ENCODE measurements around the gene RPL10A.

Gene RPL10A

GRCh38 chr6:35489995-35490791 is 22.0 kb downstream of the RPL10A start:
- H3K9ac ChIP-seq = no peak overlapping the region
- no peaks in the 10 kb centered on the region for H3K36me3 ChIP-seq
- H3K4me2 ChIP-seq = peak overlapping the region in 9 of 11 experiments; percentile 7 to 97 (median 49); a peak in 13 of 22 replicates
- no peaks in the 10 kb centered on the region for H3K9me3 ChIP-seq (replicated peaks in 1 of 11)
- peaks cover 60 to 81% (median 69%) of the 10 kb centered on the region in 10 experiments for H3K4me1 ChIP-seq
- no peak overlapping the region for H3K4me3 ChIP-seq
- H3K27me3 ChIP-seq = peaks cover 0 to 49% (median 0%) of the 10 kb centered on the region in 11 experiments; a peak in 7 of 22 replicates
- no peak overlapping the region for H3K27ac ChIP-seq
- peaks cover 9 to 75% (median 38%) of the 10 kb centered on the region in 11 experiments; a peak in 20 of 22 replicates for H4K20me1 ChIP-seq
- TF ChIP-seq Cebpa-rat (IDR thresholded peaks at IDR 0.05) = no peak

DNA sequence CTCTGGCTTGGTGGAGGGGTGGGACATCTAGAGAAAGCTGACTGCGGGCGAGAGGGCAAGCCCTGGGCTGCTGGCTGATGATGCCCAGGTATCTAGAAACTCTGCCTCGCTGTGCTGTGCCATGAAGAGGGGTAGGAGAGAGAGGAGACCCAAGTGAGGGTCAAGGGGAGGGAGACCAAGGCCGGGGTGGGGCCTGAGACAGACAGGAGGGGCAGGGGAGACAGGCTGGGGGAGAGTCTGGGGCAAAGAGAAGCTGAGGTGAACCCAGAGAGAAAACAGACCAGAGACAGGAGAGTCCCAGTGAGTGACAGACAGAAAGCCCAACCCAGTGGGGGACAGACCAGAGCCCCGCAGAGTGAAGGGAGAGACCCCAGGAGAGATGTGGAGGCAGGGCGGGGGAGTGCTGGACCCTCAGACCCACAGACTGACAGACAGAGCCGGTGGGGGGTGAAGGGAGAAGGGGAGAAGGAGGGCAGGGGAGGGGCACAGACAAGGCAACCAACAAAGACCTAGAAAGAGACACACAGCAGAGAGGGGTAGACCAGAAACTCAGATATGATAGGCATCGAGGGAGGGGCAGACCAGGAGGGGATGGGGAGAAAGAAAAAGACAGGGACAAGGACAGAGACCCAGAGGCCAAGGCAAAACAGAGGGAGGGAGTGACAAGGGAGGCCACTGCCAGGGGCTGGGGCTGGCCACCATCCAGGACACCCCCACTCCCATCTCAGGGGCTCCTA is 22.8 kb downstream of the RPL10A start:
- H3K4me1 ChIP-seq = peaks cover 68 to 84% (median 77%) of the 10 kb centered on the region in 10 experiments
- no peak for TF ChIP-seq Cebpa-rat (IDR thresholded peaks at IDR 0.05)
- H3K9ac ChIP-seq = peak overlapping the region in 2 of 11 experiments; percentile 15 to 25; a peak in 1 of 22 replicates
- no peak overlapping the region for H3K27ac ChIP-seq
- H3K9me3 ChIP-seq (replicated peaks in 1 of 11) = no peaks in the 10 kb centered on the region
- H3K27me3 ChIP-seq = peaks cover 0 to 57% (median 0%) of the 10 kb centered on the region in 11 experiments; a peak in 8 of 22 replicates
- peak overlapping the region in 10 of 11 experiments; percentile 25 to 98 (median 96); a peak in 20 of 22 replicates for H3K4me2 ChIP-seq
- H3K4me3 ChIP-seq = no peak overlapping the region
- H4K20me1 ChIP-seq = peaks cover 16 to 82% (median 46%) of the 10 kb centered on the region in 11 experiments; a peak in 20 of 22 replicates
- no peaks in the 10 kb centered on the region for H3K36me3 ChIP-seq

DNA sequence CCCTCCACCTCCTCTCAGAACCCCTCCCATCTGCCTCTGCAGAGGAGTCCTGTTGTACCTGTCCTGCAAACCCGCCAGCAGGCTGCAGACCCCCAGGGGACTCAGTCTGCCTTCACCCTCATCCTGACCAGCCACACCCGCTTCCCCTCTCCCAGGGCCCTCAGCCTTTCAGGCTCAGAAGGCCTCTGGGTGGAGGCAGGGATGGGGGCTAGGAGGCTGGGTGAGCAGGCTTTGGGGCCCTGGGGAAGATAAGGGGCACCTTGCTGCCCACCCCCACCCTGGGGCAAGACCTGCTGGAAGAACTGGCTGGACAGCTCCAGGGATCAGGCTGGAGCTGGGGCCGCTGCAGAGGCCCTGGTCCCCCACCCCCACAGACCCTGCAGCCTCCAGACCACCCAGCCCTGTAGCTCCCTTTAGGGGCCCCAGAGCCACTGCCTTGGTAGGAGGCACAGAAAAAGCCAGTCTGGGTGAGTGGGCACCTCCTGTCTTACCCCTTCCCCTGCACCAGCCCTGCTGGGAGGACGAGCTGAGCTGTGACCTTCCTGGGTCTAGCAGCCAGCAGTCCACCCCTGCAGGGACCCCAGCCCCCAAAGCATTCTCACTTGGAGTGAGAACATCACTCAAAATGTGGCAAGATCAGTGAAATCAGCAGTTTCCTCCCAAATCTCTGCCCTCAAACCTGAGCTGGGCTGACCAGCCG is 23.5 kb downstream of the RPL10A start:
- H3K4me1 ChIP-seq = peaks cover 70 to 88% (median 80%) of the 10 kb centered on the region in 10 experiments
- peaks cover 0 to 61% (median 0%) of the 10 kb centered on the region in 11 experiments; a peak in 9 of 22 replicates for H3K27me3 ChIP-seq
- peak overlapping the region in 6 of 11 experiments; percentile 15 to 32 (median 22); a peak in 4 of 22 replicates for H3K9ac ChIP-seq
- peak overlapping the region in 1 of 11 experiments; percentile 4; a peak in 1 of 22 replicates for H3K27ac ChIP-seq
- TF ChIP-seq Cebpa-rat (IDR thresholded peaks at IDR 0.05) = no peak
- no peaks in the 10 kb centered on the region for H3K36me3 ChIP-seq
- H4K20me1 ChIP-seq = peaks cover 16 to 78% (median 47%) of the 10 kb centered on the region in 11 experiments; a peak in 20 of 22 replicates
- no peaks in the 10 kb centered on the region for H3K9me3 ChIP-seq (replicated peaks in 1 of 11)
- no peak overlapping the region for H3K4me3 ChIP-seq
- peak overlapping the region; percentile 25 to 98 (median 95); a peak in 21 of 22 replicates for H3K4me2 ChIP-seq

DNA sequence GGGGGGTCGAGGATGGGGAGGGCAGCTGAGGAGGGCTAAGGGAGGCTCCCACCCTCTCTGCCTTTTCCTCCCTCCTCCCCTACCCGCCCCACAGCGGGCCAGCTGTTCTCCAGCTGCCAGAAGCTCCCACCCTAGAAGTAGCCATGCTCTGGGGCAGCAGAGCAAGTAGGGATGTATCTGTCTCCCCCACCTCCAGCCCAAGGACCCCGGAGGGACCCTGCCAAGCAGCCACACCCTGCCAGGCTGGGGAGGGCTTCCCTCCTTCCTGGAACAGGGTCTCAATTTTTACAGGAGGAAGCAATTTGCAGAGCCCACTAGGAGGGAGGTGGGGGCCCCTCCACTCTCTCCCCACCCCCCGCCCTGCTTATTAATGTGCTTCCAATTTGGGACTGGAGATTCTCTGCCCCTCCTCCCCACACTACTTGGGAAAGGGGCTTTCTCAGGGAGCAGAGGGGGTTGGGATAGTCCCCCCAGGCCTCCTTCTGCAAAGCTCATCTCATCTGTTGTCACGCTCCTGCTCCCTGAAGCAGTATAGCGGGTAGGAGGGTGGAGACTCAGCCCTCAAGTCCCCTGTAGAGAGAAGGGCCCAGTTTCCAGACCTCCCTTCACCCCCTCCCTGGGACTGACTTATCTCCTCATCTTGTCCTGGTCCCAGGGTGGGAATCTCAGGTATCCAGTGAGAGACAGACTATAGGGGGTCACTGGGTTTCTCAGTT is 24.2 kb downstream of the RPL10A start:
- Histone ChIP-seq H3K9me3 (replicated peaks in 1 of 11) (no peaks in the 10 kb centered on the region), H3K27ac (0 out of 22 replicates have a peak overlapping the region, but pooled peaks of 1 of the 11 experiments have one; percentile 6), H3K9ac (peak overlapping the region in 5 of 11 experiments; percentile 19 to 38 (median 27); a peak in 5 of 22 replicates), H3K27me3 (peaks cover 0 to 66% (median 3%) of the 10 kb centered on the region in 11 experiments; a peak in 17 of 22 replicates), H3K36me3 (no peaks in the 10 kb centered on the region), H3K4me2 (peak overlapping the region; percentile 25 to 98 (median 95)), H4K20me1 (peaks cover 16 to 76% (median 47%) of the 10 kb centered on the region in 11 experiments; a peak in 20 of 22 replicates), H3K4me3 (no peak overlapping the region), H3K4me1 (peaks cover 71 to 84% (median 80%) of the 10 kb centered on the region in 10 experiments)
- no peak for TF ChIP-seq Cebpa-rat (IDR thresholded peaks at IDR 0.05)

DNA sequence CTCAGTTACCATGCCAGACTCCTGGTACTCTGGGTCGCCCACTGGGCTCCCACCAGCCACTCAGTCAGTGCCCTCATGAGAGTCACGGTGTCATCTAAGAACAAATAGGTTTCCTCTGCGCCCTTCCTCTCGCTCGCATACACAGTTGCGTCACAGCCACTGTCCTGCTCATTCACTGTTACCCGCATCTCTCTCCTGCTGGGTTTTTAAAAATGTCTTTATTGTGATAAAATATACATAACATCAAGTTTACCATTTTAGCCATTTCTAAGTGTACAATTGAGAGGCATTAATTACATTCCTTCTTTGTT is 24.7 kb downstream of the RPL10A start:
- Histone ChIP-seq H3K27me3 (peaks cover 5 to 71% (median 8%) of the 10 kb centered on the region in 11 experiments; a peak in 21 of 22 replicates), H3K9me3 (replicated peaks in 1 of 11) (no peaks in the 10 kb centered on the region), H3K27ac (0 out of 22 replicates have a peak overlapping the region, but pooled peaks of 1 of the 11 experiments have one; percentile 6), H3K9ac (peak overlapping the region in 1 of 11 experiments; percentile 38; a peak in 1 of 22 replicates), H3K4me3 (no peak overlapping the region), H3K4me1 (peaks cover 71 to 84% (median 80%) of the 10 kb centered on the region in 10 experiments), H3K4me2 (peak overlapping the region; percentile 25 to 98 (median 95); a peak in 20 of 22 replicates), H3K36me3 (no peaks in the 10 kb centered on the region), H4K20me1 (peaks cover 16 to 73% (median 47%) of the 10 kb centered on the region in 11 experiments; a peak in 20 of 22 replicates)
- 0 out of 22 replicates have a peak, but pooled peaks of 1 of the 11 experiments have one; percentile 15 for TF ChIP-seq Cebpa-rat (IDR thresholded peaks at IDR 0.05)

DNA sequence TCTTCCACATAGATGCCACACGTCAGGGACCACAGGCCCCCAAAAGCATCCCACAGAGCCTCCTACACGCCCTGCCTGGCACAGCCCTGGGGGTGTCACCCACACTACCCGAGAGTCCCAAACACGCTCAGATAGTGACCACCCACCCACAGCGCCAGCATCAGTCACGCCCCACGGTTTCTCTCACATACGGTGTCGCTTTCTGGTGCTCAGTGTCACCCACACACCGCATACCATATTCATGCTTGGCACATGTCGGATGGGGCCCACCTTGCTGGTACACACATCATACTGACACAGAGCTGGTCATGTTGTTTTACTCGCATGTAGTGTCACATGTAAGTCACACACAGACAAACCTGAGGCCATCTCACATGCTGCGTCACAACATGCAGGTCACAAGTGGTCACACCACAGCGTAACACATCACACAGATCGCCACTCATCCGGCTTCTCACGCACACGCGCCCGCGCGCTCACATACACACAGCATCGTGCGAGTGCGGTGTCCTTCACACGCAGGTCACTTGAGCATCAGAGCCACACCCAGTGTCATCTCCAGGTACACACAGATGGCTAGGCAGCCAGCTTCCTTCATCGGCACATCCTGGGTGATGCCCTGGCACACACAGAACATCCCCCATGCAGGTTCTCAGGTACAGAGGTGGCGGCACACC is 25.2 kb downstream of the RPL10A start:
- Histone ChIP-seq H3K9me3 (replicated peaks in 1 of 11) (no peaks in the 10 kb centered on the region), H3K4me1 (peaks cover 71 to 84% (median 80%) of the 10 kb centered on the region in 10 experiments), H3K36me3 (no peaks in the 10 kb centered on the region), H3K9ac (no peak overlapping the region), H4K20me1 (peaks cover 16 to 74% (median 49%) of the 10 kb centered on the region in 11 experiments; a peak in 20 of 22 replicates), H3K4me2 (peak overlapping the region; percentile 87 to 98 (median 95)), H3K27me3 (peaks cover 9 to 76% (median 13%) of the 10 kb centered on the region in 11 experiments; a peak in 21 of 22 replicates), H3K27ac (peak overlapping the region in 1 of 11 experiments; percentile 16; a peak in 1 of 22 replicates), H3K4me3 (no peak overlapping the region)
- no peak for TF ChIP-seq Cebpa-rat (IDR thresholded peaks at IDR 0.05)

DNA sequence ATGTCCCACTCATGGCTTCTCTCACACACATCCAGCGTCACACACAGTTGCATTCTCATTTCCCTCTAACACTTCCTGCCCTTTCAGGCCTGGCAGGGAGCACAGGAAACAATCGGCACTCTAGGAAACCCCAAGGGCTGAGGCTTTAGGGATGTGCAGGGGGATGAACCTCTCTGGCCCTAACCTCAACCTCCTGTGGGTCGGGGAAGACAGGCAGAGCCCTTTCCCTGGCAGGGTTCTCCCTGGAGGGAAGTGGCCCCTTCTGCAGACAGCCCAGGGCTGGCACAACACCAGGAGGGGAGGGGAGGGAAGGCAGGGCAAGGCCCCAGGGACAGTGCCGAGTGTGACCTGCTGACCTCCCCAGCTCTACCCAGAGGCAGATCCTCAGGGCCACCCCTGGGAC is 26.0 kb downstream of the RPL10A start:
- Histone ChIP-seq H3K4me2 (peak overlapping the region; percentile 87 to 98 (median 95)), H3K4me1 (peaks cover 64 to 84% (median 78%) of the 10 kb centered on the region in 10 experiments), H3K27ac (peak overlapping the region in 5 of 11 experiments; percentile 13 to 34 (median 15); a peak in 3 of 22 replicates), H3K36me3 (no peaks in the 10 kb centered on the region), H3K9me3 (replicated peaks in 1 of 11) (no peaks in the 10 kb centered on the region), H3K9ac (peak overlapping the region in 6 of 11 experiments; percentile 10 to 49 (median 31); a peak in 7 of 22 replicates), H3K27me3 (peaks cover 9 to 83% (median 19%) of the 10 kb centered on the region in 11 experiments; a peak in 21 of 22 replicates), H3K4me3 (peak overlapping the region in 5 of 10 experiments; percentile 1 to 33 (median 22); a peak in 3 of 20 replicates), H4K20me1 (peaks cover 16 to 76% (median 49%) of the 10 kb centered on the region in 11 experiments; a peak in 20 of 22 replicates)
- TF ChIP-seq Cebpa-rat (IDR thresholded peaks at IDR 0.05) = no peak

Measured in BLaER1 treated with 17β-estradiol and CSF1 and Interleukin-3, amounts not matched to agents 10 nM and 100 nM (cell line).